Activated T-cell treated with anti-CD3 and anti-CD28 coated beads, Interleukin-2, amount 50 U/mL, for 48 hours (primary cell): Measurements from ENCODE around the gene SSBP4.
A peak's percentile ranks its signal among the peaks of the same experiment; 100 is the strongest.

Experiments
- DNase-seq, 2 experiments: peaks; one replicate each; pipeline ENCODE4 v3.0.0-alpha.2; 2020

Gene SSBP4

GRCh38 chr19:18446145-18446810 is 27.1 kb downstream of the SSBP4 start:
- DNase-seq: no peak

GRCh38 chr19:18446811-18447359 is 27.7 kb downstream of the SSBP4 start:
- DNase-seq: no peak

GRCh38 chr19:18449552-18449951 is 30.4 kb downstream of the SSBP4 start:
- no peak for DNase-seq

- DNase-seq: no peak
These were observed 31.1 kb downstream of the SSBP4 start for GRCh38 chr19:18450021-18450930.

GRCh38 chr19:18450931-18451836 is 32.0 kb downstream of the SSBP4 start:
- peak; percentile 95 to 97 for DNase-seq

GRCh38 chr19:18452386-18452785 is 33.2 kb downstream of the SSBP4 start:
- DNase-seq: no peak

GRCh38 chr19:18453269-18454024 is 34.2 kb downstream of the SSBP4 start:
- no peak for DNase-seq

GRCh38 chr19:18456279-18456678 is 37.1 kb downstream of the SSBP4 start:
- no peak for DNase-seq

- DNase-seq: no peak
These were observed 37.8 kb downstream of the SSBP4 start for GRCh38 chr19:18456974-18457373.

GRCh38 chr19:18457483-18458331 is 38.5 kb downstream of the SSBP4 start:
- no peak for DNase-seq

GRCh38 chr19:18460900-18461299 is 41.7 kb downstream of the SSBP4 start:
- no peak for DNase-seq

- DNase-seq: no peak
These were observed 42.3 kb downstream of the SSBP4 start for GRCh38 chr19:18461471-18461870.

- DNase-seq: no peak
These were observed 45.4 kb downstream of the SSBP4 start for GRCh38 chr19:18464646-18465045.

- no peak for DNase-seq
These were observed 46.2 kb downstream of the SSBP4 start for GRCh38 chr19:18465214-18465963.

- DNase-seq: no peak
These were observed 46.8 kb downstream of the SSBP4 start for GRCh38 chr19:18465964-18466339.

- DNase-seq: no peak
These were observed 47.2 kb downstream of the SSBP4 start for GRCh38 chr19:18466354-18466753.

GRCh38 chr19:18467978-18468377 is 48.8 kb downstream of the SSBP4 start:
- DNase-seq: no peak

GRCh38 chr19:18468517-18468916 is 49.3 kb downstream of the SSBP4 start:
- DNase-seq: no peak

- peak; percentile 79 to 81 for DNase-seq
These were observed 50.1 kb downstream of the SSBP4 start for GRCh38 chr19:18469069-18469846.

GRCh38 chr19:18470787-18471186 is 51.6 kb downstream of the SSBP4 start:
- DNase-seq: no peak
